ENCODE measurements around the gene ANKLE1.

ANKLE1 gene

GRCh38 chr19:17306285-17306714 is 24.6 kb downstream of the ANKLE1 start:
- DNase-seq (ENCODE audit: low read depth in 1 of 2, low spot score in 1 of 2): no peak

GRCh38 chr19:17307876-17308377 is 26.2 kb downstream of the ANKLE1 start:
- H3K4me3 ChIP-seq (replicated peaks; ENCODE audit: insufficient read depth, low read length): no peak overlapping the region
- no peaks in the 10 kb centered on the region for H3K27me3 ChIP-seq (ENCODE audit: insufficient read depth, poor library complexity, severe bottlenecking)
- DNase-seq (ENCODE audit: low read depth in 1 of 2, low spot score in 1 of 2): no peak
- no peak overlapping the region for H3K27ac ChIP-seq (replicated peaks)
- TF ChIP-seq SPI1 (IDR thresholded peaks at IDR 0.05; ENCODE audit: borderline replicate concordance, low read depth) (no peak), POLR2AphosphoS5 (IDR thresholded peaks at IDR 0.05; ENCODE audit: low read depth) (no peak), CTCF (IDR thresholded peaks at IDR 0.05; ENCODE audit: insufficient read depth, low read length) (no peak), REST (IDR thresholded peaks at IDR 0.05; ENCODE audit: insufficient replicate concordance, low read depth) (no peak), GABPA (IDR thresholded peaks at IDR 0.05; ENCODE audit: low read depth) (no peak)

More at GRCh38 chr19:17306285-17306714, 24.6 kb downstream of the ANKLE1 start:
- Histone ChIP-seq H3K27me3 (ENCODE audit: insufficient read depth, poor library complexity, severe bottlenecking) (no peaks in the 10 kb centered on the region), H3K4me3 (replicated peaks; ENCODE audit: insufficient read depth, low read length) (peak overlapping the region; percentile 78), H3K27ac (replicated peaks) (peak overlapping the region; percentile 86)
- TF ChIP-seq GABPA (IDR thresholded peaks at IDR 0.05; ENCODE audit: low read depth) (no peak), POLR2AphosphoS5 (IDR thresholded peaks at IDR 0.05; ENCODE audit: low read depth) (no peak), REST (IDR thresholded peaks at IDR 0.05; ENCODE audit: insufficient replicate concordance, low read depth) (no peak), CTCF (IDR thresholded peaks at IDR 0.05; ENCODE audit: insufficient read depth, low read length) (no peak), SPI1 (IDR thresholded peaks at IDR 0.05; ENCODE audit: borderline replicate concordance, low read depth) (no peak)

- Histone ChIP-seq H3K4me3 (replicated peaks; ENCODE audit: insufficient read depth, low read length) (peak within 1 kb of the TSS; percentile 98), H3K27me3 (ENCODE audit: insufficient read depth, poor library complexity, severe bottlenecking) (no peaks in the 10 kb centered on the region), H3K27ac (replicated peaks) (peak within 1 kb of the TSS; percentile 64)
- TF ChIP-seq REST (IDR thresholded peaks at IDR 0.05; ENCODE audit: insufficient replicate concordance, low read depth) (no peak), SPI1 (IDR thresholded peaks at IDR 0.05; ENCODE audit: borderline replicate concordance, low read depth) (peak; percentile 21; the same call in 1 of the 2 replicates), GABPA (IDR thresholded peaks at IDR 0.05; ENCODE audit: low read depth) (peak; percentile 85), CTCF (IDR thresholded peaks at IDR 0.05; ENCODE audit: insufficient read depth, low read length) (no peak), POLR2AphosphoS5 (IDR thresholded peaks at IDR 0.05; ENCODE audit: low read depth) (peak; percentile 68; the same call in 1 of the 2 replicates)
- peak; percentile 100 for DNase-seq (ENCODE audit: low read depth in 1 of 2, low spot score in 1 of 2)
Observed at GRCh38 chr19:17309198-17309964, 27.7 kb downstream of the ANKLE1 start, which contains the start of gene DDA1. Gene DDA1 (plus strand): TSS chr19:17309563. CDS start chr19:17309655, 92 bp downstream.
